Breast epithelium (tissue), 4 donors: ENCODE results near the gene FITM1. TPM values are rescaled to one million over a fixed set of nuclear protein-coding genes. Genes with fewer than 3 reads are reported as not detected.

Experiments
- DNase-seq, 2 donors: peaks; one replicate each; pipeline ENCODE4 v3.0.0-alpha.2; 2019; ENCODE audit warnings: low spot score in 2 of 2
- H3K27ac ChIP-seq, 2 donors: fragments of 200-600 bp; sonication (generic) in 1 of 2; one replicate each; pipeline ENCODE4 v1.5.1; 2016 to 2019; ENCODE audit warnings: mild to moderate bottlenecking in 1 of 2
- H3K27me3 ChIP-seq, 2 donors: fragments of 200-600 bp; sonication (generic) in 1 of 2; one replicate each; pipeline versions ENCODE4 v1.5.1 to v1.6.0; 2017 to 2019; ENCODE audit warnings: control low read depth in 1 of 2, mild to moderate bottlenecking in 1 of 2
- H3K36me3 ChIP-seq: fragments of 200-600 bp; one replicate; pipeline ENCODE4 v1.5.1; 2019
- H3K4me1 ChIP-seq, 2 donors: fragments of 200-600 bp; sonication (generic); one replicate each; pipeline ENCODE4 v1.5.1; 2016 to 2019; ENCODE audit warnings: control low read depth in 1 of 2
- H3K4me3 ChIP-seq, 3 donors: fragments of 200-600 bp; sonication (generic); 1 replicate in 2 of 3; 2 replicates in 1 of 3; pipeline ENCODE4 v1.5.1; 2016 to 2019; ENCODE audit warnings: mild to moderate bottlenecking in 3 of 3, moderate library complexity in 2 of 3
- H3K9me3 ChIP-seq, 2 donors: fragments of 200-600 bp; sonication (generic) in 1 of 2; one replicate each; pipeline ENCODE4 v1.5.1; 2016 to 2019; ENCODE audit warnings: control low read depth in 1 of 2
- CTCF ChIP-seq, 3 donors: fragments of 450-650 bp; IDR thresholded peaks; one replicate each; pipeline ENCODE4 v1.5.1; 2016 to 2017; ENCODE audit warnings: antibody characterized with exemption in 3 of 3, mild to moderate bottlenecking in 3 of 3, moderate library complexity in 3 of 3
- POLR2A ChIP-seq: fragments of 450-650 bp; IDR thresholded peaks from one replicate; pipeline ENCODE4 v1.6.1; 2016; ENCODE audit warnings: antibody characterized with exemption, mild to moderate bottlenecking, moderate library complexity
- POLR2AphosphoS5 ChIP-seq, 3 donors: sonication (generic); formaldehyde crosslinking; IDR thresholded peaks; one replicate each; pipeline ENCODE4 v1.6.1; 2017; ENCODE audit warnings: antibody characterized with exemption in 3 of 3
- intact Hi-C: fragments of 100-400 bp; cut with DNase I; formaldehyde crosslinking; loops from one replicate; pipeline ENCODE4 v1.15.1; 2023; ENCODE audit warnings: low total_unique reads
- total RNA-seq, 3 donors: library from RNA; depleted of rRNA; stranded (reverse); fragments of >200 nt; gene quantifications; one replicate each; pipeline ENCODE4 v1.1.0, GENCODE V29; 2016

FITM1 gene
- total RNA-seq, 3 donors from 2014 or later, result 1.2 to 2.6 (median 1.6) TPM

DNA sequence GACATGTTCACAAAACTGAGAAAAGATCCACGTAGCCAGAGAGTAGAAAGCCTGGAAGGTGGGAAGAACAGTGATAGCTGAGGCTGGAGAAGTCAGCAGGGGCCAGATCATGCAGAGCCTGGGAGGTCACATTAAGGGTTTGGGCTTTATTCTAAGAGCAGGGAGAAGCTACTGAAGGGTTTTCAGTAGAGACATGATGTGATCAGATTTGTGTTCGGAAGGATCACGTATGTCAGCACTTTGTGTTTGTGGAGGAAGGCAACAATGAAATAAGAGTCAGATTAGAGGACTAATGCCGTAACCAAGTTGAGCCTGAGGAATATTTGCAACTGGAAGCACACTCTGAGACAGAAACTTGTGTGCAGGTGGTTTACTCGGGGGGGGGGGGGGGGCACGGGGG lies 40.6 kb upstream of the FITM1 start:
- Histone ChIP-seq H3K36me3 (no peaks in the 10 kb centered on the region), H3K27me3 (no peaks in the 10 kb centered on the region), H3K27ac (no peak overlapping the region), H3K4me1 (no peaks in the 10 kb centered on the region), H3K4me3 (no peak overlapping the region), H3K9me3 (no peaks in the 10 kb centered on the region)
- TF ChIP-seq CTCF (IDR thresholded peaks at IDR 0.05) (no peak), POLR2AphosphoS5 (IDR thresholded peaks at IDR 0.05) (no peak), POLR2A (no peak)
- intact Hi-C loops, result no loop called here
- DNase-seq, result no peak

- no peak overlapping the region for H3K27ac ChIP-seq
- no peaks in the 10 kb centered on the region for H3K36me3 ChIP-seq
- H3K4me3 ChIP-seq, result no peak overlapping the region
- no peaks in the 10 kb centered on the region for H3K27me3 ChIP-seq
- no peaks in the 10 kb centered on the region for H3K9me3 ChIP-seq
- no peak for TF ChIP-seq POLR2AphosphoS5 (IDR thresholded peaks at IDR 0.05)
- TF ChIP-seq CTCF (IDR thresholded peaks at IDR 0.05), result no peak
- no peak for TF ChIP-seq POLR2A
- intact Hi-C loops, result no loop called here
- peaks cover 0 to 4% of the 10 kb centered on the region in 2 donors for H3K4me1 ChIP-seq
- no peak for DNase-seq
These were observed 38.4 kb upstream of the FITM1 start for GRCh38 chr14:24092110-24092504.

DNA sequence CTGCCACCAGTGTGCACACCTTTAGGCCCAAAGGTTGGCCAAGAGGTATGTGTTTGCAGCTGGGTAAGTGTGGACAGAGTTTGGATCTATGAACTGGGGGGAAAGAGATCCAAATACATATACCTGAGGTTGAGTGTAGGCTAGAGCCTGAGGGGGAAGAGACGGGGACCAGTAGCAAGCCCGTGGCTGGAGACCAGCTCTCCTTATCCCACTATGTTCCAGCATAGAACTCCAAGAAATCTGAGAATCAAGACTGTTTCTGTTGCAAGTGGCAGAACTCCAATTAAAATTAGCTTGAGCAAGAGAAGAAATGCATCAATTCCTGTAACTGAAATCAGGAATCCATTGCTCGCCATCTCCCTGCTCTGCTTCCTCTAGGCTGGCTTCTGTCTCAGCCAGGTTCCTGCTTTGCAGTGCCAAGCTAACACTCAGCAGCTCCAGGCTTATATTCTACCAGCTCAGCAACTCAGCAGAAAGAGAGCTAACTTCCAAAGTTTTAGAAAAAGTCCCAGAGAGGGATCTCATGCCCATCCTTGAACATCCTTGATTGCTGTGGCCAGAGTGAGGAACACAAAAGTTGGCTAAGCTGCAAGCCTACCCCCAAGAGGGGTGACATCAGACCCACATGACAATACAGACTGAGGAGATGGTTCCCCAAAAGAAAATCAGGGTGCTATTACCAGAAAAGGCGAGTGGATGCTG lies 37.8 kb upstream of the FITM1 start:
- no peak for DNase-seq
- H3K4me3 ChIP-seq, result no peak overlapping the region
- intact Hi-C loops, result no loop called here
- TF ChIP-seq POLR2AphosphoS5 (IDR thresholded peaks at IDR 0.05), result no peak
- no peak for TF ChIP-seq POLR2A
- no peak for TF ChIP-seq CTCF (IDR thresholded peaks at IDR 0.05)
- H3K27me3 ChIP-seq, result no peaks in the 10 kb centered on the region
- H3K36me3 ChIP-seq, result no peaks in the 10 kb centered on the region
- H3K4me1 ChIP-seq, result peaks cover 0 to 4% of the 10 kb centered on the region in 2 donors
- peak overlapping the region; percentile 95 to 99 for H3K27ac ChIP-seq
- no peaks in the 10 kb centered on the region for H3K9me3 ChIP-seq

GRCh38 chr14:24093207-24093900 lies 37.1 kb upstream of the FITM1 start:
- H3K36me3 ChIP-seq, result no peaks in the 10 kb centered on the region

More at GRCh38 chr14:24093207-24093900, 37.1 kb upstream of the FITM1 start:
- no peaks in the 10 kb centered on the region for H3K27me3 ChIP-seq
- peak overlapping the region; percentile 95 to 99 for H3K27ac ChIP-seq
- DNase-seq, result no peak
- intact Hi-C loops, result no loop called here
- TF ChIP-seq CTCF (IDR thresholded peaks at IDR 0.05) (no peak), POLR2AphosphoS5 (IDR thresholded peaks at IDR 0.05) (no peak), POLR2A (no peak)
- no peaks in the 10 kb centered on the region for H3K9me3 ChIP-seq
- peak overlapping the region; percentile 91 to 98 (median 93) for H3K4me3 ChIP-seq
- H3K4me1 ChIP-seq, result peaks cover 0 to 4% of the 10 kb centered on the region in 2 donors
